AG04450 (cell line): ENCODE results near the gene TMPRSS9. TPM values are rescaled to one million over a fixed set of nuclear protein-coding genes. Genes with fewer than 3 reads are reported as not detected.

ENCODE experiments used
- CTCF ChIA-PET: fragments of 300-600, 350-600 bp; formaldehyde crosslinking; extraction: SDS; loops from one replicate; lab custom pipeline; 2022; ENCODE audit warnings: antibody characterized with exemption, inconsistent platforms; lab: Charles Lee
- POLR2A ChIA-PET: fragments of 350-600 bp; formaldehyde crosslinking; extraction: SDS; loops from one replicate; lab custom pipeline; 2021; ENCODE audit warnings: antibody characterized with exemption, inconsistent platforms; lab: Yijun Ruan, JAX
- DNase-seq: peaks from one replicate; pipeline ENCODE4 v3.0.0-alpha.2; 2011; ENCODE audit warnings: low read depth, low spot score
- H3K27ac ChIP-seq: one replicate; pipeline ENCODE4 v1.5.1; 2012; ENCODE audit warnings: low read depth, low read length, control low read depth
- H3K27me3 ChIP-seq: one replicate; pipeline ENCODE4 v1.6.0; 2012; ENCODE audit warnings: low read length; ENCODE audit not compliant: control insufficient read depth, insufficient read depth
- H3K4me3 ChIP-seq: 2 replicates; pipeline ENCODE4 v1.5.1; 2011; ENCODE audit warnings: mild to moderate bottlenecking, low read depth, low read length, control low read depth
- H3K9me3 ChIP-seq: 2 replicates; pipeline ENCODE4 v1.5.1; 2012; ENCODE audit warnings: low read length; ENCODE audit not compliant: control insufficient read depth, insufficient read depth
- polyA plus RNA-seq: library from polyadenylated mRNA; depleted of rRNA; stranded (reverse); fragments of >200 nt; gene quantifications from 2 replicates; pipeline ENCODE4 v1.2.3, GENCODE V29; 2011
- TF ChIP-seq, protein P1 (sequence below): IDR thresholded peaks from 2 replicates; pipeline ENCODE4 v1.5.1; 2011; ENCODE audit warnings: low read depth, low read length, control low read depth, inconsistent platforms

TMPRSS9 gene
- polyA plus RNA-seq, 1 experiment: not detected

GRCh38 chr19:2320049-2320448, 40.0 kb upstream of the TMPRSS9 start:
- POLR2A ChIA-PET: interaction anchor here (0.6 kb wide), 1 partner anchor 156 kb away, joined by 3 read pairs; the partner anchor contains the start of gene GADD45B
- Histone ChIP-seq H3K27ac (no peak overlapping the region), H3K4me3 (no peak overlapping the region), H3K9me3 (peaks cover 8% of the 10 kb centered on the region), H3K27me3 (no peaks in the 10 kb centered on the region)
- CTCF ChIA-PET: no interaction called here
- TF ChIP-seq, protein P1, sequence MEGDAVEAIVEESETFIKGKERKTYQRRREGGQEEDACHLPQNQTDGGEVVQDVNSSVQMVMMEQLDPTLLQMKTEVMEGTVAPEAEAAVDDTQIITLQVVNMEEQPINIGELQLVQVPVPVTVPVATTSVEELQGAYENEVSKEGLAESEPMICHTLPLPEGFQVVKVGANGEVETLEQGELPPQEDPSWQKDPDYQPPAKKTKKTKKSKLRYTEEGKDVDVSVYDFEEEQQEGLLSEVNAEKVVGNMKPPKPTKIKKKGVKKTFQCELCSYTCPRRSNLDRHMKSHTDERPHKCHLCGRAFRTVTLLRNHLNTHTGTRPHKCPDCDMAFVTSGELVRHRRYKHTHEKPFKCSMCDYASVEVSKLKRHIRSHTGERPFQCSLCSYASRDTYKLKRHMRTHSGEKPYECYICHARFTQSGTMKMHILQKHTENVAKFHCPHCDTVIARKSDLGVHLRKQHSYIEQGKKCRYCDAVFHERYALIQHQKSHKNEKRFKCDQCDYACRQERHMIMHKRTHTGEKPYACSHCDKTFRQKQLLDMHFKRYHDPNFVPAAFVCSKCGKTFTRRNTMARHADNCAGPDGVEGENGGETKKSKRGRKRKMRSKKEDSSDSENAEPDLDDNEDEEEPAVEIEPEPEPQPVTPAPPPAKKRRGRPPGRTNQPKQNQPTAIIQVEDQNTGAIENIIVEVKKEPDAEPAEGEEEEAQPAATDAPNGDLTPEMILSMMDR: no peak
- no peak for DNase-seq

DNA sequence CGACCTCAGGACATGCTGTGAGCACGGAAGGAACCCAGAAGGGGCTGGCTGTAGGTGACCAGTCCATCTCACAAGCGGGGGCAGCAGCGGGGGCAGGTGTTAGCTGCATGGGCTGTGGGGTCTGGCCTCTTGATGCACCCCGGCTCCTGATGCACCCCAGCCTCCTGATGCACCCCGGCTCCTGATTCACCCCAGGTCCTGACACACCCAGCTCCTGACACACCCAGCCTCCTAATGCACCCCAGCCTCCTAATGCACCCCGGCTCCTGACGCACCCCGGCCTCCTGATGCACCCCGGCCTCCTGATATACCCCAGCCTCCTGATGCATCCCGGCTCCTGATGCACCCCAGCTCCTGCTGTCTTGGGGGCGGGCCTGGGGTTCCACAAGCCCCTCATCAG, 39.1 kb upstream of the TMPRSS9 start:
- H3K27ac ChIP-seq: no peak overlapping the region
- no peak overlapping the region for H3K4me3 ChIP-seq
- POLR2A ChIA-PET: no interaction called here
- H3K9me3 ChIP-seq: peaks cover 2% of the 10 kb centered on the region; the same call in 1 of the 2 replicates
- no peaks in the 10 kb centered on the region for H3K27me3 ChIP-seq
- CTCF ChIA-PET: no interaction called here
- TF ChIP-seq, protein P1: no peak
- DNase-seq: no peak

DNA sequence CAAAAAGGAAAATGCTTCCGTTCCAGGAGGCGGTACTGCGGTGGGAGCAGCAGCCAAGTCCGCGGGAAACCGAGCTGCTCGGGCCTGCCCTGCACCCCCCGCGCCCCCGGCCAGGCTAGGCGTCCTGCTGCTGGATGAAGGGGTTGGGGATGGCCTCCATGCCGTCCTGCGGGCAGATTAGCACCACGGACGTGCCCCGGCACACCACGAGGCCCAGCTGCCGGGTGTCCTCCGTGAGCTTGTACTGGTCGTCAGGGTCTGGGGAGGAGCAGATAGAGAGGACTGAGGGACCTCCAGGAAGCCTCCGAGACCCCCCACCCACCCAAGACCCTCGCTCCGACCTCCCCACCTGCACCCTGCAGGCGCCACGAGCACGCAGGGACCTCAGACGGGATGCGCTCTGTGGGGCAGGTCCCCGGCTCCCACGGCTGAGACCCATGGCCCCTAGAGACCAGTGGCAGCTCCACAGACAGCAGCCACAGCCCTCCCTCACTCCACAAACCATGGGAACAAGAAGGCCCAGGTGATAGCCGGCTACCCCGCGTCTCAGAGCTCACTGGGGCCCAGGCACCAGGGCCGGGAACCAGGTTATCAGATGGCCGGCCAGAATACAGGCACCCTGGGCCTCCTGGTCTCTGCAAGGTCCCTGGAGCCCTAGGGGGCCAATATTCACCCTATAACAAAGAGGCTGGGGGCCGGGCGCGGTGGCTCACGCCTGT, 38.3 kb upstream of the TMPRSS9 start:
- ChIA-PET CTCF (no interaction called here), POLR2A (no interaction called here)
- no peak overlapping the region for H3K27ac ChIP-seq
- TF ChIP-seq, protein P1: no peak
- DNase-seq: no peak
- H3K9me3 ChIP-seq: no peaks in the 10 kb centered on the region; the same call in 1 of the 2 replicates
- no peak overlapping the region for H3K4me3 ChIP-seq
- H3K27me3 ChIP-seq: no peaks in the 10 kb centered on the region

- Histone ChIP-seq H3K9me3 (no peaks in the 10 kb centered on the region; the same call in 1 of the 2 replicates), H3K4me3 (no peak overlapping the region), H3K27me3 (no peaks in the 10 kb centered on the region), H3K27ac (no peak overlapping the region)
- POLR2A ChIA-PET: no interaction called here
- DNase-seq: no peak
- TF ChIP-seq, protein P1: no peak
- CTCF ChIA-PET: no interaction called here
Observed at GRCh38 chr19:2323707-2324106, 36.4 kb upstream of the TMPRSS9 start.

DNA sequence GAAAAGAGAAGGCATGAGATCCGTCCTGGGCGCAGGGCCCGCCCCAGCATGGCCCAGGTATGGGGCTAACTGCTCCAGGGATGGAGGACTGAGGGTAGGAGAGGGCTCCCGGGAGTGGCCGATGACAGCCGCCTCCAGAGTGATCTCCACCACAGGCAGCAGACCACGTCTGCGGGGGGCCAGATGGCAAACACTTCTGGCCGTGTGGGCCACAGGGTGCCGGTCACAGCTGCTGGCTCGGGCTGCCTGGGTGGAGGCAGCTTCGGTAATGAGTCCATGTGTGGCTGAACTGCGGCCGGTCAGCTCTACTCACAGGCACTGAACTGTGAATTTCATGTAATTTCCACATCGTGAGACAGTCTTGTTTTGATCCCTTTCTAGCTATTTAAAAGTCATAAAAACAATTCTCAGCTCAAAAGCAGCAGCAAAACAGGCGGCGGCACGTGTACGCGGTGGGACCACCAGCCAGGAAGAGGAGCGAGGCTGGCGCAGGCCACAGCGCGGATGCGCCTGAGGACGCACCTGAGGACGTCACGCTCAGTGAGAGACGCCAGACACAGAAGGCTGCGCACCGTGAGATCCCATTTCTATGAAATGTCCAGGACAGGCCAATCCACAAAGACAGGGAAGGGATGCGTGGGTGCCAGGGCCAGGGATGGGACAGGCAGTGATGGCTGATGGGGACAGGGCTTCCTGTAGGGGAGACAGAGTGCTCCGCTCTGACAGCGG, 35.7 kb upstream of the TMPRSS9 start:
- no peak overlapping the region for H3K4me3 ChIP-seq
- no peaks in the 10 kb centered on the region; the same call in 1 of the 2 replicates for H3K9me3 ChIP-seq
- no peak for DNase-seq
- ChIA-PET CTCF (no interaction called here), POLR2A (no interaction called here)
- H3K27ac ChIP-seq: no peak overlapping the region
- TF ChIP-seq, protein P1: no peak
- no peaks in the 10 kb centered on the region for H3K27me3 ChIP-seq
